OCI-LY7 (cell line): Measurements from ENCODE around the gene GLRA3.

ENCODE experiments used
- CTCF ChIP-seq: fragments of 200-600 bp; sonication (generic); conservative IDR thresholded peaks from 2 replicates; pipeline ENCODE4 v1.5.1; 2014; ENCODE audit warnings: mild to moderate bottlenecking, antibody characterized with exemption, low read length, moderate library complexity, mixed read lengths
- EZH2phosphoT487 ChIP-seq: fragments of 200-600 bp; sonication (generic); IDR thresholded peaks from 2 replicates; pipeline ENCODE4 v1.6.1; 2018; ENCODE audit warnings: low read depth, borderline replicate concordance, mild to moderate bottlenecking, mixed run types, antibody characterized with exemption, low read length, moderate library complexity, mixed read lengths

- no peak for TF ChIP-seq EZH2phosphoT487
- TF ChIP-seq CTCF, result no peak
Observed at GRCh38 chr4:174757736-174758135, 71.3 kb downstream of the GLRA3 start.
